ENCODE data around the gene KNOP1.
"Not testable (repeated sequence)": the region's sequence is repeated elsewhere in the genome, so short reads cannot be mapped to it uniquely, and the experiment has no call there.

The KNOP1 gene

DNA sequence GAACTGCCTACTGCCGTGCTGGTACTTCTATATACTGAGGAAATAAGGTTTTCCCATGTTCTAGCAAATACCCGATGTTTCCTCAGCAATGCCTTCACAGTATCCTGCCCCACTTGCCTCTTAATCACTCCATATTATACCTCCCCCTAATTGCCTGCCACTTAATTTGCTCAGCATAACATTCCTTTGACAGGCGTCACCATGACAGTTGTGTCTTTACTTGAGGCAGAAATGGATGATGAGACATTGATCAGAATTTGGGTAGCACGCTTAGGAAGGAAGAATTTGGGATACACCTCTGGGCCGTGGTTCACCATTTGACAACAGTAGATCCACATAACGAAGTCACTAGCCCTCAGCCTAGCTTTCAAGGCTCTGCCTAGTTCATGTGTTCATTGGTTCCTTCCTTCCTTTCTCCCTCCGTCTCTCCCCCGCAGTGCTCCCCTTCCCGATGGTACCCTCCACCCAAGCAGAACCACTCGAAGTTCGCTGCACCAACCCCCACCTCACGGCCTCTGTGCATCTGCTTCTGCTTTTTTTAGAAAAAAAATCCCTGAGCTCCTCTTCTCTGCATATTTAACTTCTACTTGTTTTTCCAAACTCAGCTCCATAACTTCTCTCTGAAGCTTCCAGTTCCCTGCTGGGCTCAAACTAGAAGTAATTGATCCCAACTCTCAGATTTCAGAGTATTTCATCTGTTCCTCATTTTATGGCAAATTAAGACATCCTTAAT lies 19.4 kb upstream of the KNOP1 start:
- no peak for DNase-seq

- no peak for DNase-seq
These were observed 17.2 kb upstream of the KNOP1 start for GRCh38 chr16:19735074-19735867.

DNA sequence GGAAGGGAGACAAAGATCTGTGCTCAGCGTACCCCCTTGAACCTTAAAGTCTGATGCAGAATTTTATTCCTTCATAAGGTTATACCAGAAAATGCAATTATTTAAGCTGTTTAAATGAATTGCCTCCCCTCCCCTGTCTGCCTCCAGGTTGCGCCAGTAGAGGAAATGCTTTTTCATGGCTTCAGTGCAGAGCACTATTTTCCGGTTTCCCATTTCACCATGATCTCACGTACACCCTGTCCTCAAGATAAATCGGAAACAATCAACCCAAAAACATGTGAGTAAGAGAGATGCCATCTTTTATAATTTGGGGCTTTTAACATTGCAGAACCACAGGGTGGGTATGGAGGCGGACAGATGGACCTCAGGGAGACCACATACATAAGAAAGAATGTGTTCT lies 15.5 kb upstream of the KNOP1 start:
- no peak for DNase-seq

DNA sequence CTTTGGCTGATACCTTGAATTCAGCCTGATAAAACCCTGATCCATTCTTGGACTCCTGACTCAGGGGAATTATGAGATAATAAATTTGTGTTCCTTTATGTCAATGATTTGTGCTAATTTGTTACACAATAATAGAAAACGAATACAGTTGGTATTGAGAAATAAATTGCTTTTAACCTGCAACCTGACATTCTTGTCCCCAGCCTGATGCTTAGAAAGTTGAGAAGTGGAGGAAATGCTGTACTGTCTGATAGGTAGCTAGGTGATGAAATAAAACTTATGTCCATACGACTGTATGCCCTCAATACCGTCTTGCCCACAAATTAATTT lies 10.6 kb upstream of the KNOP1 start:
- no peak for DNase-seq

GRCh38 chr16:19722981-19723380 lies 5.0 kb upstream of the KNOP1 start:
- no peak for DNase-seq

- DNase-seq: no peak
These were observed 4.4 kb upstream of the KNOP1 start for GRCh38 chr16:19722269-19722952.

DNA sequence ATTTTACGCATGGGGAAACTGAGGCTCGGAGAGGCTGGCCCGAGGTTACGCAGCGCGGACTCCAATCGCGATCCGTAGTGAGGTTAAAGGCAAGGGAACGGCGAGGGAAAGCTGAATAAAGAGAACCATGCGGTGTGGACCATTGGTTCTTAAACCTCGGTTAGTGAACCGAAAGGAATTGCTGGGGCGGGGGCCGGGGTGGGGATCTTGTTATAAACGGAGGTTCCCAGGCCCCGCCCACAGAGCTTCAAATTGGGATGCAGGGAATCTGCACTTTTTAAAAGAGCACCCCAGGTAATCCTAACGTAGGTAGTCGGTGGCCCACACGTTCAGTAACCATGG lies 568 bp upstream of the KNOP1 start:
- no peak for DNase-seq

GRCh38 chr16:19717314-19717713 lies 713 bp downstream of the KNOP1 start:
- DNase-seq: no peak

DNA sequence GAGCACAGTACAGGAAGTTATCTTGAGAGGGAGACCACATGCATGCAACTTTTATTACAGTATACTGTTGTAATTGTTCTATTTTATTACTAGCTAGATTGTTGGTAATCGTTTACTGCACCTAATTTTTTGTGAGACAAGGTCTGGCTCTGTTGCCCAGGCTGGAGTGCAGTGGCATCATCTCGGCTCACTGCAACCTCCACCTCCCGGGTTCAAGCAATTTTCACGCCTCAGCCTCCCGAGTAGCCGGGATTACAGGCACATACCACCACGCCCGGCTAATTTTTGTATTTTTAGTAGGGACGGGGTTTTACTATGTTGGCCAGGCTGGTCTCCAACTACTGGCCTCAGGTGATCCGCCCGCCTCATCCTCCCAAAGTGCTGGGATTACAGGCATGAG lies 1.3 kb downstream of the KNOP1 start:
- not testable (repeated sequence) for DNase-seq

- no peak for DNase-seq
These were observed 1.8 kb downstream of the KNOP1 start for GRCh38 chr16:19716183-19716582.

- no peak for DNase-seq
These were observed 2.5 kb downstream of the KNOP1 start for GRCh38 chr16:19715566-19715965.

- no peak for DNase-seq
These were observed 4.3 kb downstream of the KNOP1 start for GRCh38 chr16:19713697-19714096.

- DNase-seq: no peak
These were observed 5.5 kb downstream of the KNOP1 start for GRCh38 chr16:19712418-19713058.

- no peak for DNase-seq
These were observed 6.4 kb downstream of the KNOP1 start for GRCh38 chr16:19711643-19712042.

GRCh38 chr16:19710991-19711545 lies 7.0 kb downstream of the KNOP1 start:
- no peak for DNase-seq

DNA sequence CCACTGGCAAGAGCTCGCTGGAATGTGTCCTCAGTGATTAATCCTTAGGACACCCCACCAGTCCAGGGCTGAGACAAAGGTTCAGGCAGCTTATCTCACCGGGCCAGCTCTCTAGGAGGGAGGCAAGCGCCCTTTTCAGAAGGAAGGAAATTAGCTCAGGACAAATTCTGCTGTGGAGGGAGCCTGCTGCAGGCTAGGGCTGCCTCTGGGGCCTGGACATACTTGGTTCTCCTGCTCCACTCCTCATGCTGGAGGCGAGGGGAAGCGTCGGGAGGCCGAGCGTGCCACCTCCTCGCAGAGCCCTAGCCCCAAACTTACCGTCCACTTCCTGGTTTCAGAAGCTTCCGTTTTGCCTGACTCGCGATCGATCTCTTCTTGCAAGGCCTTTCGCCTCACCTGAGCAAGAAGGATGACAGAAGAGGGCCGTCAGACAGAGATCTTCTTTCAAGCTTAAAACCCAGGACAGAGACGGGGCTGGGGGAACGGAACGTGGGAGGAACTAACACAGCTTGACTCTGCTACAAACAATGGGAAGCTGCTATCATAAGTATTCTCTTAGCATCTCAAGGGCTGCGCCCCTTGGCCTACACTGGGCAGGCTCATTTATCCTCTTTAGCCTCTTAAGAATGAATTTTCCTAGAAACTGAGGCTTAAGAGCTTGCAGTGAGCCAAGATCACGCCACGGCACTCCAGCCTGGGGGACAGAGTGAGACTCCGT lies 7.7 kb downstream of the KNOP1 start:
- no peak for DNase-seq

DNA sequence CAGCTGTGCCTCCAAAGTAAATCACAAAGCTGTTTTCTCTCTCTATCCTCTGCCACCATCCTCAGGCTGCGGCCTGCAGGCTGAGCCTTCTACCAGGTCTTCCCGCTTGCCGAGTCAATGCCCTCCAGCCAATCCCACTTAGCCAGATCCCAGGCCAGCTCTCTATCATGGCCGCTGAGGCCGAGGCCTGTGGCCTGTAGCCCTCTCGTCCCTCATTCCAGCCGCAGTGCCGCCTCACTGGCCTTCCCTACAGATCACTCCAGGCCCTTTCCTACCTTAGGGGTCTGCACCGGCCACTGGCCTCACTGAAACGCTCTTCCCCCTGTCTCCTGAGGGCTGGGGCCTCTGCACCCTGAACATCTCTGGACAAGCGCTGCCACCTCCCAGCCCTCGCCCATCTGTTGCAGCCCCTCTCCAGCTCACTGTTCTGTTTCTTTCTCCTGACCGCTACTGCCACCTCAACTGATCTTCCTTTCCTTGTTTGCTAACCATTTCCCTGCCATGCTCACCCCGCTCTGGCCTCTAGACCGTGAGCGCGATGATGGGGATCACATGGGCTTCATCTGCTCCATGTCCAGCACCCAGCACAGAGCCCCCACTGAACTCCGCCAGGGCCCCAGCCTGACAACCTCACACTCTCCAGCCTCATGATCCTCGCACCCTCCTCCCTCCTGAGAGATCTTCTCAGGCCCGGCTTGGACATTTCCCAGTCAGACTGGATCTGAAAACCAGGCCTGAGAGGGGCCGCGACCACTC lies 8.5 kb downstream of the KNOP1 start:
- DNase-seq: no peak

DNA sequence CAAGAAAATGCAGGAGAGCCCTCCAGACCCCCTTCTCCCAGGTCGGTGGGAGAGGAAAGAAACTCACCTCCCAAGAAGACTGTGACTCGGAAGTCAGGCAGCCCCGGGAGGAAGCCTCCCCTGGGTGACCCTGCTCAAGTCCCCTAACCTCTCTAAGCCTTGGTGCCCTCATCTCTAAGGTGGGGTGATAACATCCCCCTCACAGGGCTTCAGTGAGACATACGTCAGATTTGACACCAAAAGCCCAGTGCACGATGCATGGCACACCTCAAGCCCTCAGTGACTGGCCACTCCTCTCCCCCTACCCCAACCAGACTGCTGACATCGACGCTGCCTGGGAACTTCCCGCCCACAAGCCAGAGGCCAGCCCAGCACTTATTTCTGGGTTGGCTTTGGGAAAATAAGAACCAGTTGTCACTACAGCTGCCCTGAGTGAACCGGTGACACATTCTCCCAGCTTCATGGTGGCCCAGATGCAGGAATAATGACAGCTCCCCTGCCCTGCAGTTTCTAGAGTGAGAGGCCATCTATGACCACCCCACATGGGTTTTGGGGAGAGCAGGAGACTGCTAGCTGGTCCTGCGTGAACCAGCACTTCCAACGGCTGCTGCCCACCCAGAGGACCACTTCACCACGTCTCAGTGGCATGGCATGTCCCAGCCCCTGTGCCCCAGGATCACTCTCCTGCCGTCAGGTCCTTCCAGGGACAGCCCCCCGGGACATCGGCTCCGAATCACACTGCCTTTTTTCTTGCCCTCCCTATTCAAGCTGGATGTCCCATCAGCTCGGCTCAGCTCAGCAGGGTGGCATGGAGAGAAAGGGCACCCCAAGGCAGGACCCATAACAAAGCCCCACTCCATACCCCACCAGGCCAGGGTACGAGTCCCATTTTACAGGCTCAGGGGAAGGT lies 9.5 kb downstream of the KNOP1 start:
- DNase-seq: no peak

GRCh38 chr16:19707569-19708295 lies 10.3 kb downstream of the KNOP1 start:
- no peak for DNase-seq

- DNase-seq: no peak
These were observed 11.2 kb downstream of the KNOP1 start for GRCh38 chr16:19706846-19707245.

Data from stimulated activated CD4-positive, alpha-beta T cell treated with anti-CD3 and anti-CD28 coated beads, Interleukin-2, amount 100 ng/mL, for 24 hours (primary cell).